ENCODE results near the gene CDH22. TPM values are rescaled to one million over a fixed set of nuclear protein-coding genes. Genes with fewer than 3 reads are reported as not detected.

Gene CDH22
- total and polyA plus RNA-seq, 12 donors: 0.19 to 2.9 (median 0.97) TPM; not detected in 4

GRCh38 chr20:46286977-46287376 is 21.3 kb downstream of the CDH22 start:
- H3K4me1 ChIP-seq (replicated peaks in 1 of 2): no peaks in the 10 kb centered on the region
- H3K27me3 ChIP-seq: peaks cover 21% of the 10 kb centered on the region
- no peak overlapping the region for H3K4me3 ChIP-seq
- WGBS, 4 donors: 73 to 79% (median 77%) methylated on average over 7 of the region's 7 CpGs
- no peak for TF ChIP-seq CTCF (IDR thresholded peaks at IDR 0.05)
- no peak for TF ChIP-seq POLR2A (IDR thresholded peaks at IDR 0.05)
- no peak overlapping the region for H3K27ac ChIP-seq
- H3K36me3 ChIP-seq (replicated peaks in 1 of 2): no peaks in the 10 kb centered on the region
- no peak for DNase-seq
- intact Hi-C loops (cut with DNase I): no loop called here
- H3K9me3 ChIP-seq (replicated peaks in 1 of 3): no peaks in the 10 kb centered on the region

GRCh38 chr20:46286382-46286781 is 21.9 kb downstream of the CDH22 start:
- TF ChIP-seq CTCF (IDR thresholded peaks at IDR 0.05) (no peak), POLR2A (IDR thresholded peaks at IDR 0.05) (no peak)
- Histone ChIP-seq H3K4me1 (replicated peaks in 1 of 2) (no peaks in the 10 kb centered on the region), H3K4me3 (no peak overlapping the region), H3K36me3 (replicated peaks in 1 of 2) (no peaks in the 10 kb centered on the region), H3K27me3 (peaks cover 21% of the 10 kb centered on the region), H3K27ac (no peak overlapping the region), H3K9me3 (replicated peaks in 1 of 3) (no peaks in the 10 kb centered on the region)
- DNase-seq: no peak
- intact Hi-C loops (cut with DNase I): no loop called here
- 32 to 47% (median 40%) methylated on average over 8 to 13 of the region's 13 CpGs for WGBS, 4 donors

DNA sequence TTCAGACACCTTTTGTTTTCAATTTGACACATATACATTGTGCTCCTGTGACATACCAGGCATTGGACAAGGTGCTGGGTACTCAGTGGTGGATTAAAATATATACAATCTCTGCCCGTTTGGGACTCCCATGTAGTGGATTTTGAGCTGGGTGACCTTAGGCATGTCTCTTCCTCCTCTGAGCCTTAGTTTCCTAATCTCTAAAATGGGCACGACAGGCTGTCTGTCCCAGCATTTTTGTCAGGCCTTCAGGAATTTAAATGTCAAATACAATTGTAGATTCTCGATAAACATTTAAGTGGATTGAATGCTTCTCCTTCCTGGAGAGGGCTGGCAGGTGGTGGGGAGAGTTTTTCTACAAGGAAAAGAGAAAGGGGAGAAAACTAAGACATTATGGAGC is 22.6 kb downstream of the CDH22 start:
- no peak for DNase-seq
- Histone ChIP-seq H3K4me1 (replicated peaks in 1 of 2) (no peaks in the 10 kb centered on the region), H3K27me3 (peaks cover 21% of the 10 kb centered on the region), H3K4me3 (no peak overlapping the region), H3K36me3 (replicated peaks in 1 of 2) (no peaks in the 10 kb centered on the region), H3K9me3 (replicated peaks in 1 of 3) (no peaks in the 10 kb centered on the region), H3K27ac (no peak overlapping the region)
- intact Hi-C loops (cut with DNase I): no loop called here
- TF ChIP-seq POLR2A (IDR thresholded peaks at IDR 0.05): no peak
- TF ChIP-seq CTCF (IDR thresholded peaks at IDR 0.05): no peak
- WGBS, 4 donors: 55 to 66% (median 60%) methylated on average over 3 of the region's 3 CpGs

DNA sequence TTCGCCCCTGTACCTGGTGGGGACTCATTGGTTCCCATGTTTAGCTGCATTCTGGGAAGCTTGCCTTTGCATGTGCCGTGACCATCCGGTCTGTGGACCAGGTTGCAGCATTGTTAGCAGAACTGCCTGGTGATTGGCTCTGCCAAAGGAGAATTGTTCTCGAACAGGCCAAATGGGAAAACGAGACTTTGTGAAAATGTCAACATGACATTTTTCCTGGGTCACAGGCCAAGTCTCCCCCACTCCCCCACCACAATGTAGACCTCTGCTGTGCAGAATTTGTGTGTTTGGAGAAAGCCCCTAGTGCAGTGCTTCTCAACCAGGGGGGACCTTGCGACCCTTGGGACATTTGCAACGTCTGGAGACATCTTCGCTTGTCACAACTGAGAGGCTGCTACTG is 23.2 kb downstream of the CDH22 start:
- no peak for DNase-seq
- TF ChIP-seq CTCF (IDR thresholded peaks at IDR 0.05) (no peak), POLR2A (IDR thresholded peaks at IDR 0.05) (no peak)
- no peaks in the 10 kb centered on the region for H3K9me3 ChIP-seq (replicated peaks in 1 of 3)
- WGBS, 4 donors: 57 to 63% (median 61%) methylated on average over 8 of the region's 8 CpGs
- H3K27ac ChIP-seq: no peak overlapping the region
- H3K27me3 ChIP-seq: peaks cover 21% of the 10 kb centered on the region
- H3K36me3 ChIP-seq (replicated peaks in 1 of 2): no peaks in the 10 kb centered on the region
- no peaks in the 10 kb centered on the region for H3K4me1 ChIP-seq (replicated peaks in 1 of 2)
- no peak overlapping the region for H3K4me3 ChIP-seq
- intact Hi-C loops (cut with DNase I): no loop called here

Measured in adrenal gland (tissue), 12 donors.